Astrocyte (in vitro differentiated cells and primary cell): ENCODE measurements around the gene HELT. TPM values are rescaled to one million over a fixed set of nuclear protein-coding genes. Genes with fewer than 3 reads are reported as not detected.

Source experiments
- DNase-seq: peaks from one replicate; pipeline ENCODE4 v3.0.0-alpha.2; 2010; ENCODE audit warnings: low read depth
- FAIRE-seq: peaks from 2 replicates; lab custom pipeline; 2011; peaks lifted over from hg19 to GRCh38; lab: Jason Lieb, UNC
- H2AFZ ChIP-seq: 2 replicates; pipeline ENCODE4 v1.6.0; 2012; ENCODE audit warnings: low read depth, low read length, inconsistent platforms
- H3K27ac ChIP-seq: 2 replicates; pipeline ENCODE4 v1.5.1; 2011; ENCODE audit warnings: low read depth, low read length, inconsistent platforms
- H3K27me3 ChIP-seq: 2 replicates; pipeline ENCODE4 v1.6.0; 2011; ENCODE audit warnings: low read length, inconsistent platforms; ENCODE audit not compliant: insufficient read depth
- H3K36me3 ChIP-seq: 2 replicates; pipeline ENCODE4 v1.5.1; 2011; ENCODE audit warnings: low read length, inconsistent platforms; ENCODE audit not compliant: insufficient read depth
- H3K4me1 ChIP-seq: 2 replicates; pipeline ENCODE4 v1.5.1; 2011; ENCODE audit warnings: low read length, inconsistent platforms; ENCODE audit not compliant: insufficient read depth
- H3K4me2 ChIP-seq: 2 replicates; pipeline ENCODE4 v1.6.0; 2012; ENCODE audit warnings: low read length, inconsistent platforms
- H3K4me3 ChIP-seq: 2 replicates; pipeline ENCODE4 v1.5.1; 2011; ENCODE audit warnings: low read depth, mild to moderate bottlenecking, low read length, inconsistent platforms; ENCODE audit not compliant: insufficient read depth
- H3K79me2 ChIP-seq: 2 replicates; pipeline ENCODE4 v1.6.0; 2012; ENCODE audit warnings: mild to moderate bottlenecking, low read length, inconsistent platforms; ENCODE audit not compliant: insufficient read depth
- H3K9ac ChIP-seq: 2 replicates; pipeline ENCODE4 v1.6.0; 2012; ENCODE audit warnings: mild to moderate bottlenecking, low read length, inconsistent platforms
- H3K9me3 ChIP-seq: 2 replicates; pipeline ENCODE4 v1.5.1; 2012; ENCODE audit warnings: low read depth, mild to moderate bottlenecking, low read length, inconsistent platforms; ENCODE audit not compliant: insufficient read depth
- H4K20me1 ChIP-seq: 2 replicates; pipeline ENCODE4 v1.6.0; 2012; ENCODE audit warnings: low read length, inconsistent platforms; ENCODE audit not compliant: insufficient read depth
- H3K27ac Mint-ChIP-seq: one replicate; pipeline ENCODE4 v1.8.0; 2021; ENCODE audit warnings: mild to moderate bottlenecking, mixed read lengths; ENCODE audit not compliant: unreplicated experiment
- H3K27me3 Mint-ChIP-seq: one replicate; pipeline ENCODE4 v1.8.0; 2021; ENCODE audit warnings: low read depth, mixed read lengths; ENCODE audit not compliant: unreplicated experiment
- H3K36me3 Mint-ChIP-seq: one replicate; pipeline ENCODE4 v1.8.0; 2021; ENCODE audit warnings: low read depth, mixed read lengths; ENCODE audit not compliant: unreplicated experiment
- H3K4me1 Mint-ChIP-seq: one replicate; pipeline ENCODE4 v1.8.0; 2021; ENCODE audit warnings: low read depth, mixed read lengths; ENCODE audit not compliant: unreplicated experiment
- H3K4me3 Mint-ChIP-seq: one replicate; pipeline ENCODE4 v1.8.0; 2021; ENCODE audit warnings: mild to moderate bottlenecking, moderate library complexity, mixed read lengths; ENCODE audit not compliant: unreplicated experiment
- H3K9me3 Mint-ChIP-seq: one replicate; pipeline ENCODE4 v1.8.0; 2021; ENCODE audit warnings: mild to moderate bottlenecking, mixed read lengths; ENCODE audit not compliant: unreplicated experiment
- CTCF ChIP-seq: IDR thresholded peaks from 2 replicates; pipeline ENCODE4 v1.5.1; 2011; ENCODE audit warnings: low read depth, mild to moderate bottlenecking, inconsistent platforms, low read length, moderate library complexity; ENCODE audit not compliant: insufficient read depth
- EZH2 ChIP-seq: IDR thresholded peaks from 2 replicates; pipeline ENCODE4 v1.6.1; 2012; ENCODE audit warnings: mild to moderate bottlenecking, low read length, inconsistent platforms; ENCODE audit not compliant: insufficient read depth
- total RNA-seq: library from RNA; stranded (reverse); gene quantifications from 2 replicates; pipeline ENCODE4 v1.2.1, GENCODE V29; 2021

The HELT gene
- total RNA-seq, 1 donor from 2014 or later: not detected

DNA sequence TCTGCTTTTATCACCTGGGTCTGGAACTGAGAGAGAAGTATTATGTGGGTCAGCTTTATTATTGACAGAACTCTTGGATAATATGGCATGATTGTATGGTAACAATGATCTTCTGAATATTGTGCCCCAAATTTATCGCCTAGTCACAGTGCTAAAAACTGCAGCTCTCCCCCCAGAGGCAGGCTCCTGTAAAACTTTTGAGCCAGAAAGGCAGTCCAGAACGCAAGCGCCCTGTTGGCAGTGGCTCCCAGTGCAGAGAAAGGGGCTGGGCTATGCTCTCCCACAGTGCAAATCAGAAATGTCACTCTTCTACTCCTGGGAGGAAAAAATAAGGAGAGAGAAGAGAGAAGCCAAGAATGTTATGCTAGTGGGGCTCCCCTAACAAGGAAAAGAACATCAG is 50.5 kb downstream of the HELT start:
- no peaks in the 10 kb centered on the region for H3K79me2 ChIP-seq

More for the DNA sequence above, 50.5 kb downstream of the HELT start:
- Mint-ChIP-seq H3K4me3 (no peak overlapping the region), H3K27me3 (peaks cover 11% of the 10 kb centered on the region), H3K27ac (no peak overlapping the region), H3K36me3 (no peaks in the 10 kb centered on the region), H3K4me1 (no peaks in the 10 kb centered on the region), H3K9me3 (peaks cover 2% of the 10 kb centered on the region)
- Histone ChIP-seq H3K4me1 (no peaks in the 10 kb centered on the region), H3K36me3 (no peaks in the 10 kb centered on the region), H3K4me3 (no peak overlapping the region), H3K4me2 (no peak overlapping the region), H3K9me3 (no peaks in the 10 kb centered on the region), H4K20me1 (no peaks in the 10 kb centered on the region), H3K27ac (no peak overlapping the region), H2AFZ (no peak overlapping the region), H3K9ac (no peak overlapping the region), H3K27me3 (no peaks in the 10 kb centered on the region)
- DNase-seq (no peak), FAIRE-seq (no peak)
- TF ChIP-seq EZH2 (no peak), CTCF (no peak)

Other genes starting within 250 kb of the HELT start
- 7.0 and 8.0 TPM in 2 replicates for gene ACSL1, start 192.5 kb upstream of the HELT start, total RNA-seq
- gene SLC25A4, start 124.8 kb downstream of the HELT start, total RNA-seq: 27.0 and 32.0 TPM in 2 replicates
- 22.1 and 22.7 TPM in 2 replicates for gene CFAP97, start 185.5 kb downstream of the HELT start, total RNA-seq
- gene SNX25, start 191.1 kb downstream of the HELT start, total RNA-seq: 29.2 and 29.5 TPM in 2 replicates